C4-2B (cell line): ENCODE results near the gene CACNG7.
"Not testable (repeated sequence)": the region's sequence is repeated elsewhere in the genome, so short reads cannot be mapped to it uniquely, and the experiment has no call there.

Experiments used
- H3K27ac ChIP-seq: fragments of 450-650 bp; 2 replicates; pipeline ENCODE4 v1.5.1; 2017
- CTCF ChIP-seq: fragments of 450-650 bp; conservative IDR thresholded peaks from 2 replicates; pipeline ENCODE4 v1.5.1; 2017; ENCODE audit warnings: mild to moderate bottlenecking
- ZFX ChIP-seq: fragments of 450-650 bp; IDR thresholded peaks from 2 replicates; pipeline ENCODE4 v1.6.1; 2017

The CACNG7 gene

GRCh38 chr19:53947624-53948023 lies 38.5 kb downstream of the CACNG7 start:
- no peak overlapping the region for H3K27ac ChIP-seq
- no peak for TF ChIP-seq ZFX
- TF ChIP-seq CTCF = no peak; the same call in 1 of the 2 replicates

- not testable (repeated sequence) for H3K27ac ChIP-seq
Observed at GRCh38 chr19:53948611-53949010, 39.5 kb downstream of the CACNG7 start.

GRCh38 chr19:53951436-53951835 lies 42.4 kb downstream of the CACNG7 start:
- TF ChIP-seq ZFX (no peak), CTCF (no peak)
- H3K27ac ChIP-seq = no peak overlapping the region

GRCh38 chr19:53951947-53952346 lies 42.9 kb downstream of the CACNG7 start:
- H3K27ac ChIP-seq = no peak overlapping the region
- TF ChIP-seq CTCF (no peak), ZFX (no peak)

GRCh38 chr19:53953383-53953782 lies 44.3 kb downstream of the CACNG7 start:
- no peak overlapping the region for H3K27ac ChIP-seq
- TF ChIP-seq ZFX = no peak
- no peak for TF ChIP-seq CTCF

- TF ChIP-seq ZFX (no peak), CTCF (no peak)
- H3K27ac ChIP-seq = no peak overlapping the region
Observed at GRCh38 chr19:53957448-53958167, 48.5 kb downstream of the CACNG7 start.

- TF ChIP-seq ZFX (no peak), CTCF (no peak)
- no peak overlapping the region for H3K27ac ChIP-seq
Observed at GRCh38 chr19:53958168-53958571, 49.1 kb downstream of the CACNG7 start.
